ENCODE data around the gene C15orf39.
A peak's percentile ranks its signal among the peaks of the same experiment; 100 is the strongest.

Gene C15orf39

GRCh38 chr15:75171408-75171807, 30.3 kb upstream of the C15orf39 start:
- DNase-seq, result no peak

GRCh38 chr15:75172284-75172820, 29.3 kb upstream of the C15orf39 start:
- no peak for DNase-seq

- no peak for DNase-seq
These were observed 27.6 kb upstream of the C15orf39 start for GRCh38 chr15:75174102-75174501.

GRCh38 chr15:75174729-75175128, 27.0 kb upstream of the C15orf39 start:
- no peak for DNase-seq

- DNase-seq, result no peak
These were observed 25.3 kb upstream of the C15orf39 start for GRCh38 chr15:75176396-75176761.

- peak in 1 of 56 donors; percentile 5 for DNase-seq
These were observed 24.2 kb upstream of the C15orf39 start for GRCh38 chr15:75177360-75178071.

- DNase-seq, result peak in 8 of 56 donors; percentile 6 to 46 (median 25)
These were observed 23.3 kb upstream of the C15orf39 start for GRCh38 chr15:75178171-75178937.

- DNase-seq, result no peak
These were observed 22.5 kb upstream of the C15orf39 start for GRCh38 chr15:75178938-75179745.

GRCh38 chr15:75179746-75180140, 21.9 kb upstream of the C15orf39 start:
- DNase-seq, result no peak

GRCh38 chr15:75181780-75182179, 19.9 kb upstream of the C15orf39 start:
- no peak for DNase-seq

- peak in 1 of 56 donors; percentile 20 for DNase-seq
These were observed 19.2 kb upstream of the C15orf39 start for GRCh38 chr15:75182187-75183131.

GRCh38 chr15:75185271-75186029, 16.2 kb upstream of the C15orf39 start:
- DNase-seq, result no peak

- no peak for DNase-seq
These were observed 15.6 kb upstream of the C15orf39 start for GRCh38 chr15:75186044-75186443.

GRCh38 chr15:75188499-75188898, 13.2 kb upstream of the C15orf39 start:
- DNase-seq, result no peak

- no peak for DNase-seq
These were observed 10.4 kb upstream of the C15orf39 start for GRCh38 chr15:75191235-75191634.

- no peak for DNase-seq
These were observed 9.4 kb upstream of the C15orf39 start for GRCh38 chr15:75192307-75192706.

- DNase-seq, result no peak
These were observed 8.4 kb upstream of the C15orf39 start for GRCh38 chr15:75193272-75193671.

- DNase-seq, result no peak
These were observed 7.7 kb upstream of the C15orf39 start for GRCh38 chr15:75193976-75194375.

- DNase-seq, result no peak
These were observed 7.3 kb upstream of the C15orf39 start for GRCh38 chr15:75194397-75194796.
